ENCODE results near the gene RSRC2.

The RSRC2 gene

GRCh38 chr12:122515275-122515674 lies 11.5 kb downstream of the RSRC2 start:
- TF ChIP-seq CTCF (IDR thresholded peaks at IDR 0.05) = no peak

- TF ChIP-seq CTCF (IDR thresholded peaks at IDR 0.05) = no peak
Measured at GRCh38 chr12:122513660-122514059, 13.1 kb downstream of the RSRC2 start.

- TF ChIP-seq CTCF (IDR thresholded peaks at IDR 0.05) = no peak
Measured at GRCh38 chr12:122508163-122508562, 18.6 kb downstream of the RSRC2 start.

GRCh38 chr12:122506393-122506938 lies 20.3 kb downstream of the RSRC2 start:
- TF ChIP-seq CTCF (IDR thresholded peaks at IDR 0.05) = no peak

GRCh38 chr12:122505419-122506051 lies 21.2 kb downstream of the RSRC2 start:
- no peak for TF ChIP-seq CTCF (IDR thresholded peaks at IDR 0.05)

GRCh38 chr12:122503783-122504590 lies 22.7 kb downstream of the RSRC2 start:
- TF ChIP-seq CTCF (IDR thresholded peaks at IDR 0.05) = no peak

GRCh38 chr12:122503147-122503751 lies 23.5 kb downstream of the RSRC2 start:
- no peak for TF ChIP-seq CTCF (IDR thresholded peaks at IDR 0.05)
